Endothelial cell of umbilical vein (primary cell): ENCODE data around the gene KIF26A.

Source experiments
- EZH2 ChIP-seq: IDR thresholded peaks from 2 replicates; pipeline ENCODE4 v1.6.1; 2012; ENCODE audit warnings: borderline replicate concordance, low read depth, mild to moderate bottlenecking, moderate library complexity, low read length, inconsistent platforms; ENCODE audit not compliant: severe bottlenecking
- GATA2 ChIP-seq: IDR thresholded peaks from 2 replicates; pipeline ENCODE4 v1.7.0; 2011; ENCODE audit warnings: low read depth, mild to moderate bottlenecking, moderate library complexity, mixed read lengths, low read length; ENCODE audit not compliant: insufficient read length, insufficient read depth
- JUN ChIP-seq: IDR thresholded peaks from 2 replicates; pipeline ENCODE4 v1.6.1; 2011; ENCODE audit warnings: borderline replicate concordance, low read depth; ENCODE audit not compliant: insufficient read length, insufficient read depth
- MYC ChIP-seq: IDR thresholded peaks from one replicate; pipeline ENCODE4 v1.6.1; 2011; ENCODE audit warnings: mild to moderate bottlenecking, low read depth, low read length
- POLR2A ChIP-seq: IDR thresholded peaks from 2 replicates; pipeline ENCODE4 v1.6.1; 2012; ENCODE audit warnings: low read depth, mild to moderate bottlenecking, control low read depth, low read length
- POLR2AphosphoS5 ChIP-seq: IDR thresholded peaks from 2 replicates; pipeline ENCODE4 v1.6.1; 2012; ENCODE audit warnings: low read depth, mild to moderate bottlenecking, control low read depth, low read length, moderate library complexity; ENCODE audit not compliant: insufficient read depth
- TF ChIP-seq, protein P1 (sequence below), 2 donors: IDR thresholded peaks; 1 replicate in 1 of 2; 2 replicates in 1 of 2; pipeline ENCODE4 v1.5.1; 2011; ENCODE audit warnings: low read length in 2 of 2, mild to moderate bottlenecking in 2 of 2, moderate library complexity in 2 of 2, control low read depth in 1 of 2, inconsistent platforms in 1 of 2, low read depth in 1 of 2; ENCODE audit not compliant: insufficient read depth in 1 of 2; ENCODE audit errors: extremely low read depth in 1 of 2

GRCh38 chr14:104191409-104191997, 53.1 kb downstream of the KIF26A start:
- TF ChIP-seq, protein P1, sequence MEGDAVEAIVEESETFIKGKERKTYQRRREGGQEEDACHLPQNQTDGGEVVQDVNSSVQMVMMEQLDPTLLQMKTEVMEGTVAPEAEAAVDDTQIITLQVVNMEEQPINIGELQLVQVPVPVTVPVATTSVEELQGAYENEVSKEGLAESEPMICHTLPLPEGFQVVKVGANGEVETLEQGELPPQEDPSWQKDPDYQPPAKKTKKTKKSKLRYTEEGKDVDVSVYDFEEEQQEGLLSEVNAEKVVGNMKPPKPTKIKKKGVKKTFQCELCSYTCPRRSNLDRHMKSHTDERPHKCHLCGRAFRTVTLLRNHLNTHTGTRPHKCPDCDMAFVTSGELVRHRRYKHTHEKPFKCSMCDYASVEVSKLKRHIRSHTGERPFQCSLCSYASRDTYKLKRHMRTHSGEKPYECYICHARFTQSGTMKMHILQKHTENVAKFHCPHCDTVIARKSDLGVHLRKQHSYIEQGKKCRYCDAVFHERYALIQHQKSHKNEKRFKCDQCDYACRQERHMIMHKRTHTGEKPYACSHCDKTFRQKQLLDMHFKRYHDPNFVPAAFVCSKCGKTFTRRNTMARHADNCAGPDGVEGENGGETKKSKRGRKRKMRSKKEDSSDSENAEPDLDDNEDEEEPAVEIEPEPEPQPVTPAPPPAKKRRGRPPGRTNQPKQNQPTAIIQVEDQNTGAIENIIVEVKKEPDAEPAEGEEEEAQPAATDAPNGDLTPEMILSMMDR (IDR thresholded peaks at IDR 0.05; ENCODE audit: extremely low read depth in 1 of 2, insufficient read depth in 1 of 2, low read depth in 1 of 2, low read length in 2 of 2): no peak
- no peak for TF ChIP-seq GATA2
- TF ChIP-seq POLR2A: no peak
- no peak for TF ChIP-seq MYC
- TF ChIP-seq JUN: no peak
- no peak for TF ChIP-seq POLR2AphosphoS5
- TF ChIP-seq EZH2: no peak
